A673 (cell line): Measurements from ENCODE around the gene IGF2BP1. TPM values are rescaled to one million over a fixed set of nuclear protein-coding genes. Genes with fewer than 3 reads are reported as not detected.
A peak's percentile ranks its signal among the peaks of the same experiment; 100 is the strongest.
"Not testable (repeated sequence)": the region's sequence is repeated elsewhere in the genome, so short reads cannot be mapped to it uniquely, and the experiment has no call there.

Source experiments
- BruUV-seq: library from RNA; stranded (reverse); fragments of 400-500 nt; replicated peaks from 2 replicates; lab custom pipeline; 2021; lab: Mats Ljungman, UMichigan
- CTCF ChIA-PET: fragments of 300-600 bp; sonication (Branson Sonifier 250); formaldehyde crosslinking; loops from one replicate; lab custom pipeline; 2022; ENCODE audit warnings: antibody characterized with exemption; lab: Charles Lee
- POLR2A ChIA-PET: fragments of 300-600 bp; sonication (Branson Sonifier 250); formaldehyde crosslinking; loops from one replicate; lab custom pipeline; 2022; ENCODE audit warnings: antibody characterized with exemption; ENCODE audit not compliant: low non-redundant PET; lab: Charles Lee
- DNase-seq: peaks from one replicate; pipeline ENCODE4 v3.0.0-alpha.2; 2015; ENCODE audit warnings: low spot score
- H3K27ac ChIP-seq: fragments of 200-600 bp; sonication (generic); 2 replicates; pipeline ENCODE4 v1.5.1; 2016; ENCODE audit warnings: mixed run types, low read depth, mild to moderate bottlenecking, mixed read lengths, antibody characterized with exemption, low read length; ENCODE audit not compliant: poor library complexity, severe bottlenecking
- H3K27me3 ChIP-seq: fragments of 200-600 bp; sonication (generic); replicated peaks from 2 replicates; pipeline ENCODE4 v1.6.1; 2017; ENCODE audit warnings: mixed run types, low read depth, mild to moderate bottlenecking, mixed read lengths, antibody characterized with exemption, low read length; ENCODE audit not compliant: insufficient read depth, poor library complexity
- H3K36me3 ChIP-seq: fragments of 200-600 bp; sonication (generic); 2 replicates; pipeline ENCODE4 v1.6.1; 2016; ENCODE audit warnings: mixed run types, mild to moderate bottlenecking, mixed read lengths, antibody characterized with exemption, low read length; ENCODE audit not compliant: insufficient read depth, poor library complexity, severe bottlenecking
- H3K4me1 ChIP-seq: fragments of 200-600 bp; sonication (generic); 2 replicates; pipeline ENCODE4 v1.6.1; 2017; ENCODE audit warnings: mixed run types, mild to moderate bottlenecking, mixed read lengths, antibody characterized with exemption, low read length; ENCODE audit not compliant: insufficient read depth, poor library complexity, severe bottlenecking
- H3K4me3 ChIP-seq: fragments of 200-600 bp; sonication (generic); 2 replicates; pipeline ENCODE4 v1.5.1; 2016; ENCODE audit warnings: low read depth, mixed run types, mild to moderate bottlenecking, mixed read lengths, low read length; ENCODE audit not compliant: poor library complexity, severe bottlenecking
- H3K9me3 ChIP-seq: fragments of 200-600 bp; sonication (generic); 2 replicates; pipeline ENCODE4 v1.6.1; 2016; ENCODE audit warnings: mixed run types, low read depth, mild to moderate bottlenecking, mixed read lengths, antibody characterized with exemption, low read length; ENCODE audit not compliant: poor library complexity, severe bottlenecking
- EZH2 ChIP-seq: fragments of 200-600 bp; sonication (generic); IDR thresholded peaks from 2 replicates; pipeline ENCODE4 v1.6.1; 2017; ENCODE audit warnings: borderline replicate concordance, low read depth, mild to moderate bottlenecking, mixed read lengths, antibody characterized with exemption, low read length; ENCODE audit not compliant: poor library complexity, severe bottlenecking
- intact Hi-C: fragments of 100-400 bp; cut with micrococcal nuclease; formaldehyde crosslinking; loops from one replicate; pipeline ENCODE4 v1.10.0; 2022; ENCODE audit not compliant: unreplicated experiment
- total RNA-seq: library from RNA; stranded (reverse); gene quantifications from 2 replicates; pipeline ENCODE4 v1.2.3, GENCODE V29; 2021
- TF ChIP-seq, protein P1 (sequence below): fragments of 300-800, 200-600 bp; sonication (generic); conservative IDR thresholded peaks from 2 replicates; pipeline ENCODE4 v1.5.1; 2017; ENCODE audit warnings: low read depth, mild to moderate bottlenecking, antibody characterized with exemption, low read length, moderate library complexity, mixed read lengths

Gene IGF2BP1
- total RNA-seq, 1 experiment from 2014 or later = 517 TPM

DNA sequence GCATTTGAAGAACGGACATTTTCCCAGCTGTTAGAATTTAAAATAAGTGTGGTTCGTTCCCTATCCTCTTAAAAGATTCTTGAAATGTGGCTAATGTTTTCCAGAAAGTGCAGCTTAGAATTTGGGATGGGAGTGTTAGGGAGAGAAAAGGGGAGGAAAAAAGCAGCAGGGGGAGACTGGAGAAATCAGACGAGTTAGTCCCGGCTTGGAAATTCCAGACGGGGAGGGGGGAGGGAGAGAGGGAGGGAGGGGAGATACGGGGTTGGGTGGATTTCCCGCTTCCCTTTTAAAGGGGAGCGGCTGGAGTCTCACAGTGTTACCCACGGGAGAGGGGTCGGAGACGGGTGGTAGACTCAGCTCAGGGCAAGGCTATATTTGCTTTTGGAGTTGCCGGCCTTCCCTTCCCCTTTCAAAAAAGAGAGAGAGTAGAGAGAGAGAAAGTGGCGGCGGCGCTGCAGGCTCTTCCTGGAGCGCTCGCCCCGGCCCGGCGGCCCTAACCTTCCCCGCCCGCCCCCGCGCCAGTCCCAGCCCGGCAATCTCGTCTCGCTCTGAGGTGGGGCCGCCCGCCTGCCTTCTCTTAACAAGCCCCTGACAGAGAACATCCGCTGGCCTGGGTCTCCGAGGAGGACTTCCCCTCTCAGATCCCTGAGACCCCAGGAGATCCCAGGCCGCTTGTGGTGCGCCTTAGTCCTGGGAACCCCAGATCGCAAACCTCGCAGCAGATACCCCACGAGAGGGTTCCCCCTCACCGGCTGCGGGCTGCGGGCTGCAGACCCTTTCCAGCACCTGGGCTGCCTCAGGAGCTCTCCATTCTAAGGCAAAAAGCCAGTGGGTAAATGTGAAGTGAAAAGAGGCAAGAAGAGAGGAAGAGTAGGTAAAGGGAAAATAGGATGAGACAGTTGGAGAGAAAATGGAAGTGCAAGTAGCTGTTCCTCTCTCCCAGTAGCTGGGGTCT lies 6.6 kb downstream of the IGF2BP1 start:
- H3K27me3 ChIP-seq = no peaks in the 10 kb centered on the region
- DNase-seq = peak; percentile 68
- H3K4me1 ChIP-seq = peaks cover 45% of the 10 kb centered on the region
- peak overlapping the region; percentile 97 for H3K4me3 ChIP-seq
- intact Hi-C loops = no loop called here
- H3K36me3 ChIP-seq = peaks cover 87% of the 10 kb centered on the region
- POLR2A ChIA-PET = interaction anchor here (0.5 to 0.7 kb wide), 2 partner anchors 22 to 31 kb away, joined by 7 to 9 read pairs; no protein-coding TSS in a partner anchor
- peak overlapping the region; percentile 100 for H3K27ac ChIP-seq
- TF ChIP-seq, protein P1, sequence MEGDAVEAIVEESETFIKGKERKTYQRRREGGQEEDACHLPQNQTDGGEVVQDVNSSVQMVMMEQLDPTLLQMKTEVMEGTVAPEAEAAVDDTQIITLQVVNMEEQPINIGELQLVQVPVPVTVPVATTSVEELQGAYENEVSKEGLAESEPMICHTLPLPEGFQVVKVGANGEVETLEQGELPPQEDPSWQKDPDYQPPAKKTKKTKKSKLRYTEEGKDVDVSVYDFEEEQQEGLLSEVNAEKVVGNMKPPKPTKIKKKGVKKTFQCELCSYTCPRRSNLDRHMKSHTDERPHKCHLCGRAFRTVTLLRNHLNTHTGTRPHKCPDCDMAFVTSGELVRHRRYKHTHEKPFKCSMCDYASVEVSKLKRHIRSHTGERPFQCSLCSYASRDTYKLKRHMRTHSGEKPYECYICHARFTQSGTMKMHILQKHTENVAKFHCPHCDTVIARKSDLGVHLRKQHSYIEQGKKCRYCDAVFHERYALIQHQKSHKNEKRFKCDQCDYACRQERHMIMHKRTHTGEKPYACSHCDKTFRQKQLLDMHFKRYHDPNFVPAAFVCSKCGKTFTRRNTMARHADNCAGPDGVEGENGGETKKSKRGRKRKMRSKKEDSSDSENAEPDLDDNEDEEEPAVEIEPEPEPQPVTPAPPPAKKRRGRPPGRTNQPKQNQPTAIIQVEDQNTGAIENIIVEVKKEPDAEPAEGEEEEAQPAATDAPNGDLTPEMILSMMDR = 0 out of 2 replicates have a peak, but pooled peaks have one; percentile 13
- no peak for TF ChIP-seq EZH2
- no TSS peak for BruUV-seq
- CTCF ChIA-PET = interaction anchor here (1.0 kb wide), 1 partner anchor 29 kb away, joined by 3 read pairs; no protein-coding TSS in a partner anchor
- no peaks in the 10 kb centered on the region for H3K9me3 ChIP-seq

DNA sequence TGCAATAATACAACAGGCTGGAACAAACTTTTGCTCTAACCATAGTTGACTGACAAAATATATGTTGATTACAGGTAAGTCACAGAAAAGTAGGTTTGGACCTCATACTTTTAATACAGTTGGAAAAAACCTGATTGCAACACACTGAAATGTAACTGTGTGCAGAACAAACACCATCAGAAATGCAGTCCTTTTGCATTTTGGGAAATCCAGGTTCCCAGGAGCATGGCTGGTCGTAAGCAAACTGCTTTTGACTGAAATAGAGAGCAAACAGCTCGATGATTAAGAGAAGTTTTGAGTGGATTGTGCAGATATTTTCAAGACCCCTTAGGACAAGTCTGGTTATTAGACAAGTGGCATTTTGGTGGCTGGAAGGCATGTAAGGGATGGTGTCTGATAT lies 8.0 kb downstream of the IGF2BP1 start:
- no peaks in the 10 kb centered on the region for H3K9me3 ChIP-seq
- CTCF ChIA-PET = no interaction called here
- peaks cover 87% of the 10 kb centered on the region for H3K36me3 ChIP-seq
- intact Hi-C loops = no loop called here
- BruUV-seq = no TSS peak
- POLR2A ChIA-PET = no interaction called here
- peak overlapping the region; percentile 100 for H3K27ac ChIP-seq
- TF ChIP-seq, protein P1 = no peak
- no peak for TF ChIP-seq EZH2
- H3K27me3 ChIP-seq = no peaks in the 10 kb centered on the region
- peak overlapping the region; percentile 97 for H3K4me3 ChIP-seq
- no peak for DNase-seq
- H3K4me1 ChIP-seq = peaks cover 47% of the 10 kb centered on the region

DNA sequence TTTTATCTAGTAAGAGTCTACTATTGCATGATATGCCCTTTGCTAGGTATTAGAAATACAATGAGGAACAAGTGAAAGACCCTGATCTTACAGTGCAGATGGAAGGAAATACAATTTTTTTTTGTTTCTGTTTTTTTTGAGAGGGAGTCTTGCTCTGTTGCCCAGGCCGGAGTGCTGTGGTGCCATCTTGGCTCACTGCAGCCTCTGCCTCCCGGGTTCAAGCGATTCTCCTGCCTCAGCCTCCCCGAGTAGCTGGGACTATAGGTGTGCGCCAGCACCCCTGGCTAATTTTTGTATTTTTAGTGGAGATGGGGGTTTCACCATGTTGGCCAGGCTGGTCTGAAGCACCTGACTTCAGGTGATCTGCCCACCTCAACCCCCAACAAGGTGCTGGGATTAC lies 11.7 kb downstream of the IGF2BP1 start:
- intact Hi-C loops, BruUV-seq, DNase-seq, POLR2A ChIA-PET, CTCF ChIA-PET, H3K9me3 ChIP-seq, H3K4me3 ChIP-seq, H3K27me3 ChIP-seq: not testable (repeated sequence)
- H3K36me3 ChIP-seq = peaks cover 77% of the 10 kb centered on the region
- H3K27ac ChIP-seq = peak overlapping the region; percentile 45
- H3K4me1 ChIP-seq = peaks cover 79% of the 10 kb centered on the region
